ENCODE data around the gene DHCR24.

Gene DHCR24

GRCh38 chr1:54844564-54844963 lies 42.4 kb downstream of the DHCR24 start:
- DNase-seq, result no peak

GRCh38 chr1:54843449-54843848 lies 43.5 kb downstream of the DHCR24 start:
- no peak for DNase-seq

GRCh38 chr1:54842963-54843362 lies 44.0 kb downstream of the DHCR24 start:
- no peak for DNase-seq

- DNase-seq, result no peak
Observed at GRCh38 chr1:54842206-54842915, 44.6 kb downstream of the DHCR24 start.

GRCh38 chr1:54839824-54840223 lies 47.2 kb downstream of the DHCR24 start:
- no peak for DNase-seq

GRCh38 chr1:54838565-54839180 lies 48.3 kb downstream of the DHCR24 start:
- no peak for DNase-seq

GRCh38 chr1:54837002-54837853 lies 49.8 kb downstream of the DHCR24 start:
- DNase-seq, result no peak

GRCh38 chr1:54836594-54836993 lies 50.4 kb downstream of the DHCR24 start:
- no peak for DNase-seq

- DNase-seq, result no peak
Observed at GRCh38 chr1:54835970-54836369, 51.0 kb downstream of the DHCR24 start.

GRCh38 chr1:54835131-54835898 lies 51.7 kb downstream of the DHCR24 start:
- no peak for DNase-seq

- DNase-seq, result no peak
Observed at GRCh38 chr1:54834007-54834541, 52.9 kb downstream of the DHCR24 start.

- no peak for DNase-seq
Observed at GRCh38 chr1:54833121-54833520, 53.9 kb downstream of the DHCR24 start.

- DNase-seq, result no peak
Observed at GRCh38 chr1:54826226-54826816, 60.7 kb downstream of the DHCR24 start.

GRCh38 chr1:54825696-54826095 lies 61.3 kb downstream of the DHCR24 start:
- DNase-seq, result no peak

- no peak for DNase-seq
Observed at GRCh38 chr1:54823670-54824069, 63.3 kb downstream of the DHCR24 start.

GRCh38 chr1:54819733-54820132 lies 67.3 kb downstream of the DHCR24 start:
- no peak for DNase-seq

- no peak for DNase-seq
Observed at GRCh38 chr1:54819195-54819536, 67.8 kb downstream of the DHCR24 start.

GRCh38 chr1:54818461-54819194 lies 68.4 kb downstream of the DHCR24 start:
- no peak for DNase-seq

GRCh38 chr1:54816951-54817350 lies 70.0 kb downstream of the DHCR24 start:
- DNase-seq, result no peak

GRCh38 chr1:54816130-54816529 lies 70.9 kb downstream of the DHCR24 start:
- no peak for DNase-seq

- DNase-seq, result no peak
Observed at GRCh38 chr1:54815086-54815876, 71.7 kb downstream of the DHCR24 start.
